Ectodermal cell (in vitro differentiated cells): Measurements from ENCODE around the gene PSMG3.

Experiments used
- H3K27ac ChIP-seq: 2 replicates; pipeline ENCODE4 v1.7.0; 2013; ENCODE audit warnings: mild to moderate bottlenecking, low read depth, low read length; ENCODE audit not compliant: insufficient read depth, poor library complexity, severe bottlenecking
- H3K27me3 ChIP-seq: 2 replicates; pipeline ENCODE4 v1.7.0; 2013; ENCODE audit warnings: mild to moderate bottlenecking, low read length; ENCODE audit not compliant: insufficient read depth, control insufficient read depth, poor library complexity, severe bottlenecking
- H3K36me3 ChIP-seq: one replicate; pipeline ENCODE4 v1.7.0; 2013; ENCODE audit warnings: low read length; ENCODE audit not compliant: control insufficient read depth, insufficient read depth
- H3K4me1 ChIP-seq: one replicate; pipeline ENCODE4 v1.7.0; 2013; ENCODE audit warnings: low read length; ENCODE audit not compliant: control insufficient read depth, insufficient read depth
- H3K4me3 ChIP-seq: 2 replicates; pipeline ENCODE4 v1.7.0; 2013; ENCODE audit warnings: low read depth, low read length, control low read depth; ENCODE audit not compliant: insufficient read depth
- H3K9me3 ChIP-seq: 2 replicates; pipeline ENCODE4 v1.7.0; 2013; ENCODE audit warnings: mild to moderate bottlenecking, low read length, moderate library complexity; ENCODE audit not compliant: control insufficient read depth
- WGBS, 2 experiments: methylation state at CpG; one replicate each; pipeline ENCODE4 v1.1.7; 2013; ENCODE audit warnings: missing lambda C conversion rate in 2 of 2; 5-methylcytosine and 5-hydroxymethylcytosine counted together

PSMG3 gene

GRCh38 chr7:1550846-1551155 is 19.0 kb downstream of the PSMG3 start:
- Histone ChIP-seq H3K4me3 (no peak overlapping the region), H3K27me3 (no peaks in the 10 kb centered on the region), H3K9me3 (no peaks in the 10 kb centered on the region), H3K36me3 (no peaks in the 10 kb centered on the region), H3K27ac (no peak overlapping the region), H3K4me1 (peaks cover 4% of the 10 kb centered on the region)
- WGBS, 2 experiments = 94 to 95% methylated on average over 17 of the region's 17 CpGs

- H3K27me3 ChIP-seq = no peaks in the 10 kb centered on the region
- no peaks in the 10 kb centered on the region for H3K4me1 ChIP-seq
- H3K9me3 ChIP-seq = no peaks in the 10 kb centered on the region
- no peak overlapping the region for H3K27ac ChIP-seq
- 93% methylated on average over 42 of the region's 42 CpGs for WGBS, 2 experiments
- H3K36me3 ChIP-seq = no peaks in the 10 kb centered on the region
- no peak overlapping the region for H3K4me3 ChIP-seq
Observed at GRCh38 chr7:1550005-1550845, 19.6 kb downstream of the PSMG3 start.

- no peaks in the 10 kb centered on the region for H3K36me3 ChIP-seq
- H3K4me1 ChIP-seq = no peaks in the 10 kb centered on the region
- H3K9me3 ChIP-seq = no peaks in the 10 kb centered on the region
- no peak overlapping the region for H3K27ac ChIP-seq
- 95 to 96% methylated on average over 27 of the region's 27 CpGs for WGBS, 2 experiments
- H3K27me3 ChIP-seq = no peaks in the 10 kb centered on the region
- H3K4me3 ChIP-seq = no peak overlapping the region
Observed at GRCh38 chr7:1549357-1550004, 20.4 kb downstream of the PSMG3 start.

- no peaks in the 10 kb centered on the region for H3K4me1 ChIP-seq
- 91% methylated on average over 14 of the region's 14 CpGs for WGBS, 2 experiments
- H3K9me3 ChIP-seq = no peaks in the 10 kb centered on the region
Observed at GRCh38 chr7:1548944-1549343, 20.9 kb downstream of the PSMG3 start.

DNA sequence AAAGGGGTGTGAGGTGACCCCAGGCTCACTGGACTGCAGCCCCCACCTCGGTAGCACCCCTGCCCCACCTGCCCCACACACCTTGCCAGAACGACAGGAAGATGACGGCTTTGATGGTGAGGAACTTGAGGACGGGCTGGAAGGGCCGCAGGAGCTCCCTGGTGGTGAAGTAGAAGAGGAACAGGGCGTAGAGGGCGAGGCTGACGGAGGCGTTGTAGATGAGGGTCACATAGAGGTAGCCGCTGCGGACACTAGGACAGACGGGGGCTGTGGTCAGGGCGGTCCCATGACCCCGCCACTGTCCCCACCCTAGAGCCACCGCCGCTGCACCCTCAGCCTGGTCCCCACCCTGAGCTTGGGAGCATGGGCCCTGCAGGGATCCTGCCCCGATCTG is 21.4 kb downstream of the PSMG3 start:
- Histone ChIP-seq H3K36me3 (no peaks in the 10 kb centered on the region), H3K4me3 (no peak overlapping the region), H3K27me3 (no peaks in the 10 kb centered on the region), H3K4me1 (no peaks in the 10 kb centered on the region), H3K9me3 (no peaks in the 10 kb centered on the region), H3K27ac (no peak overlapping the region)
- 83 to 87% methylated on average over 17 of the region's 17 CpGs for WGBS, 2 experiments

More at GRCh38 chr7:1548944-1549343, 20.9 kb downstream of the PSMG3 start:
- no peaks in the 10 kb centered on the region for H3K36me3 ChIP-seq
- H3K27me3 ChIP-seq = no peaks in the 10 kb centered on the region
- no peak overlapping the region for H3K27ac ChIP-seq
- no peak overlapping the region for H3K4me3 ChIP-seq

- no peaks in the 10 kb centered on the region for H3K27me3 ChIP-seq
- H3K27ac ChIP-seq = no peak overlapping the region
- H3K4me1 ChIP-seq = no peaks in the 10 kb centered on the region
- no peaks in the 10 kb centered on the region for H3K36me3 ChIP-seq
- WGBS, 2 experiments = 91 to 92% methylated on average over 35 of the region's 35 CpGs
- H3K4me3 ChIP-seq = no peak overlapping the region
- H3K9me3 ChIP-seq = no peaks in the 10 kb centered on the region
Observed at GRCh38 chr7:1547777-1548437, 21.9 kb downstream of the PSMG3 start.

DNA sequence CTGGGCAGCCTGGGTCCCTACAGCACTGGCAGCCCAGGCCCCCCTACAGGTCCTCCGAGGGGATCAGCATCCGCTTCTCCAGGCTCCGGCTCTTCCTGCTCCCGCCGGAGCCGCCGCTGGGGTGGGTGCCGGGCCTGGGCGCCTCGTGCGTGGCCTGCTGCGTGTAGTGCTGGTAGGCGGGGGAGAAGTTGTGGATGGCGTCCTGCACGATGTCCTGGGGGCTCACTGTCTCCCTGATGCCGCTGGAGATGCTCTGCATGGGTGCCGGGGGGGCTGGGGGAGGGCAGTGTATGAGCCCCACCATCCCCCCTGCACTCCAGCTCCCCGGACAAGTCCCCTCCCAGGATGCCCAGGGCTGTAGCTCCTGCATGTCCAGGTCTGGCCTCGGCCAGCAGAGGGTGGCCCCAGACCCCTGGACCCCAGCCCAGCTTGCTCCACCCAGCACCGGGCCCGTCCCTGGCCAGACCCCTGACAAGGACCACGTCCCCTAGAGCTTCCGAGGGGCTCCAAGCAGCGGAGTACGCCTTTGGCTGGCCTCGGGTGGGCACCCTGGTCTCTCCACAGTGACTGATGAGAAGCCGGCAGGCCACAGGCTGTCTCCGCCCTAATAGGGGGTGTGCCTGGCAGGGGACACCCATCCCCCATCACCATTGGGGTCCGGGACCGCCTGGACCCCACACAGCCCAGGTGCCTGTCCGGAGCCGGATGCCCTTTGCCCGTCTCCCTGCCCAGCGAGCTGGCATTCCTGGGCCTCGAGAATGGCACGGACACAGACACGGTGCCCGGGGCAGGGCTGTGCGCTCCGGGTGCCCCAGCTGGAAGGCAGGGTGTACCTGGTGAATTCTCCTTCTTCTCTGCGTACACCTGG is 22.7 kb downstream of the PSMG3 start:
- Histone ChIP-seq H3K27ac (no peak overlapping the region), H3K36me3 (no peaks in the 10 kb centered on the region), H3K27me3 (no peaks in the 10 kb centered on the region), H3K4me1 (no peaks in the 10 kb centered on the region), H3K9me3 (no peaks in the 10 kb centered on the region), H3K4me3 (no peak overlapping the region)
- 92 to 94% methylated on average over 41 of the region's 41 CpGs for WGBS, 2 experiments

DNA sequence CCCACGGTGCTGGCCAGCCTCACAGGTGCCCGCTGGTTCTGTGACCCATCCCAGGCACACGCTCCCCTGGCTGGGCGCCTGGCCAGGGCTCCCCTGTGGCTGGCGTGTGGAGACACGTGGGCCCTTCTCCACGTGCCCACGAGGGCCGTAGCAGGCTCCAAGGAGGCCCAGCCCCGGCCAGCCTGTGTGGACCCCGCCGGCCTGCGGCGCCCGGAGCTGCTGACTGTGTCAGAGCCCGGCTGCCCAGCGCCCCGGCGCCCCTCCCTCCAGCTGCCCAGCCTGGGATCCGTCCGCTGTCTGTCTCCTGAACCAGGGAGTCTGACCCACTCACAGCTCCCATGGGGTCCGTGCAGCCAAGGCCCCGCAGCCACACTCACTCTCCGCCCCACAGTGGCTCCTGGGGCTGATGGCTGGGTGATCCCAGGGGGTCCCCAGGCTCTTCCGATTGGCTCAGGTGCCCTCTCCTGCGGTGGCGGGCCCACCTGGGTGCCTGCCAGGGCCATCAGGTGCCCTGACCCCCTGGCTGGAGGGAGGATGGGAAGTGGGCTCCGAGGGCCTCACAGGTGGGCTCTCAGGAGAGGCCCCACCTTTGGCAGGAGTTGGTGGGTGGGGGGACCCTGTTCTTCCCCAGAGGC is 23.4 kb downstream of the PSMG3 start:
- H3K36me3 ChIP-seq = no peaks in the 10 kb centered on the region
- H3K27ac ChIP-seq = no peak overlapping the region
- H3K27me3 ChIP-seq = no peaks in the 10 kb centered on the region
- 94% methylated on average over 28 of the region's 28 CpGs for WGBS, 2 experiments
- no peak overlapping the region for H3K4me3 ChIP-seq
- H3K4me1 ChIP-seq = no peaks in the 10 kb centered on the region
- H3K9me3 ChIP-seq = no peaks in the 10 kb centered on the region

- Histone ChIP-seq H3K36me3 (no peaks in the 10 kb centered on the region), H3K9me3 (no peaks in the 10 kb centered on the region), H3K4me3 (no peak overlapping the region), H3K4me1 (no peaks in the 10 kb centered on the region), H3K27ac (no peak overlapping the region), H3K27me3 (no peaks in the 10 kb centered on the region)
- WGBS, 2 experiments = 92% methylated on average over 40 of the region's 40 CpGs
Observed at GRCh38 chr7:1545417-1546246, 24.2 kb downstream of the PSMG3 start.
